K562 (cell line): Measurements from ENCODE around the gene KCNS1. TPM values are rescaled to one million over a fixed set of nuclear protein-coding genes. Genes with fewer than 3 reads are reported as not detected.

Experiments used
- ARID2 ChIP-seq: fragments of 450-650 bp; IDR thresholded peaks from 2 replicates; pipeline ENCODE4 v1.6.1; 2017; ENCODE audit warnings: antibody characterized with exemption, mild to moderate bottlenecking
- CAMTA2 ChIP-seq: fragments of 250-450 bp; sonication (Bioruptor Pico); conservative IDR thresholded peaks from 2 replicates; pipeline ENCODE4 v1.5.1; 2022
- DMBX1 ChIP-seq: fragments of 250-450 bp; sonication (Bioruptor Pico); IDR thresholded peaks from 2 replicates; pipeline ENCODE4 v1.8.0; 2022; ENCODE audit warnings: inconsistent platforms, mild to moderate bottlenecking, moderate library complexity, borderline replicate concordance
- ESRRB ChIP-seq: fragments of 250-450 bp; sonication (Bioruptor Pico); IDR thresholded peaks from 2 replicates; pipeline ENCODE4 v1.5.0; 2020; ENCODE audit warnings: mild to moderate bottlenecking, moderate library complexity, borderline replicate concordance
- FOS ChIP-seq: IDR thresholded peaks from 3 replicates; pipeline ENCODE4 v1.6.1; 2011; ENCODE audit not compliant: insufficient read length; ENCODE audit errors: extremely low read depth
- HMGN3 ChIP-seq: IDR thresholded peaks from 2 replicates; pipeline ENCODE4 v1.6.1; 2011; ENCODE audit warnings: borderline replicate concordance, low read depth, mild to moderate bottlenecking, mixed read lengths, low read length; ENCODE audit not compliant: insufficient read length; ENCODE audit errors: extremely low read depth
- HMGXB4 ChIP-seq: sonication (generic); formaldehyde crosslinking; IDR thresholded peaks from 2 replicates; pipeline ENCODE4 v1.8.1; 2023; ENCODE audit warnings: mild to moderate bottlenecking, missing genetic modification reagents
- HSF4 ChIP-seq: fragments of 250-450 bp; sonication (Bioruptor Pico); IDR thresholded peaks from 2 replicates; pipeline ENCODE4 v2.1.2; 2022; ENCODE audit warnings: mild to moderate bottlenecking, moderate library complexity, borderline replicate concordance
- KLF16 ChIP-seq: IDR thresholded peaks from 2 replicates; pipeline ENCODE4 v1.6.1; 2016; ENCODE audit warnings: antibody characterized with exemption
- LEF1 ChIP-seq: fragments of 450-650 bp; IDR thresholded peaks from 2 replicates; pipeline ENCODE4 v1.6.1; 2016; ENCODE audit warnings: mild to moderate bottlenecking
- MIER1 ChIP-seq: fragments of 450-650 bp; IDR thresholded peaks from 2 replicates; pipeline ENCODE4 v1.6.1; 2016; ENCODE audit warnings: antibody characterized with exemption, mild to moderate bottlenecking, low read depth
- MTA1 ChIP-seq: fragments of 450-650 bp; IDR thresholded peaks from 2 replicates; pipeline ENCODE4 v1.6.1; 2017; ENCODE audit warnings: borderline replicate concordance
- POLR3G ChIP-seq: IDR thresholded peaks from 2 replicates; pipeline ENCODE4 v1.6.1; 2011; ENCODE audit not compliant: insufficient read length, insufficient replicate concordance; ENCODE audit errors: extremely low read depth
- PPARD ChIP-seq: fragments of 250-450 bp; sonication (Bioruptor Pico); IDR thresholded peaks from 2 replicates; pipeline ENCODE4 v1.8.0; 2022; ENCODE audit warnings: inconsistent platforms, mild to moderate bottlenecking, moderate library complexity
- SETDB1 ChIP-seq: IDR thresholded peaks from one replicate; pipeline ENCODE4 v1.6.1; 2012; ENCODE audit warnings: low read length, control low read depth, inconsistent platforms
- SNIP1 ChIP-seq: fragments of 450-650 bp; IDR thresholded peaks from 2 replicates; pipeline ENCODE4 v1.7.1; 2017; ENCODE audit warnings: low read depth, mild to moderate bottlenecking
- STAT5A ChIP-seq: IDR thresholded peaks from 2 replicates; pipeline ENCODE4 v1.6.1; 2012; ENCODE audit warnings: low read length, inconsistent platforms, borderline replicate concordance
- ZNF184 ChIP-seq: sonication (generic); formaldehyde crosslinking; IDR thresholded peaks from 2 replicates; pipeline ENCODE4 v1.5.0; 2020; ENCODE audit warnings: missing genetic modification reagents
- ZNF274 ChIP-seq: IDR thresholded peaks from 2 replicates; pipeline ENCODE4 v1.6.1; 2011; ENCODE audit warnings: low read depth, mild to moderate bottlenecking, low read length, moderate library complexity, borderline replicate concordance
- ZNF445 ChIP-seq: fragments of 250-450 bp; sonication (Bioruptor Pico); IDR thresholded peaks from 2 replicates; pipeline ENCODE4 v1.4.0; 2020; ENCODE audit warnings: low read depth, mild to moderate bottlenecking, moderate library complexity
- ZNF449 ChIP-seq: fragments of 250-450 bp; sonication (Bioruptor Pico); IDR thresholded peaks from 2 replicates; pipeline ENCODE4 v1.8.0; 2022; ENCODE audit warnings: moderate library complexity, mild to moderate bottlenecking, inconsistent platforms
- ZNF668 ChIP-seq: fragments of 250-450 bp; sonication (Bioruptor Pico); IDR thresholded peaks from 2 replicates; pipeline ENCODE4 v1.8.0; 2022; ENCODE audit warnings: mild to moderate bottlenecking, inconsistent platforms
- polyA plus RNA-seq, 8 experiments: library from polyadenylated mRNA; depleted of rRNA in 4 of 8; stranded (reverse) in 5 of 8; unstranded in 3 of 8; fragments of >200 nt; fragmentation: Nextera tagmentation in 2 of 8; fragmentation: Illumina TruSeq in 1 of 8; extraction: Ambion mirVana in 2 of 8; extraction: Trizol in 1 of 8; gene quantifications; 2 replicates each; pipeline versions ENCODE4 v1.2.1 to v1.2.3, GENCODE V29; 2011 to 2014; ENCODE audit warnings: inconsistent platforms in 1 of 8, missing spikeins in 1 of 8
- total RNA-seq, 7 experiments: library from RNA; depleted of rRNA in 6 of 7; stranded (reverse); fragments of >200 nt in 6 of 7; fragmentation: Illumina TruSeq in 2 of 7; extraction: Trizol in 2 of 7; gene quantifications; 2 replicates each; pipeline versions ENCODE4 v1.2.1 to v1.2.3, GENCODE V29; 2011 to 2021; ENCODE audit warnings: low replicate concordance in 1 of 7
- TF ChIP-seq, protein P1 (sequence below): fragments of 250-450 bp; sonication (Bioruptor Pico); IDR thresholded peaks from 2 replicates; pipeline ENCODE4 v1.4.0; 2020
- TF ChIP-seq, protein P2 (sequence below): IDR thresholded peaks from 2 replicates; pipeline ENCODE4 v1.6.1; 2012; ENCODE audit warnings: low read depth, low read length, improper control_type of control experiment, borderline replicate concordance

Gene KCNS1
- total and polyA plus RNA-seq, 9 of the 15 experiments (the other 6 are each of a cell fraction or from before 2014, with no cell fraction given) = not detected

GRCh38 chr20:45070932-45071632 lies 29.8 kb downstream of the KCNS1 start (continued):
- TF ChIP-seq HMGN3 = no peak
- TF ChIP-seq HSF4 (CRISPR knock-in tag) = no peak
- TF ChIP-seq DMBX1 = no peak
- no peak for TF ChIP-seq ZNF184
- no peak for TF ChIP-seq SNIP1
- peak; percentile 49; the same call in 1 of the 2 replicates for TF ChIP-seq STAT5A
- no peak for TF ChIP-seq ZNF668 (CRISPR knock-in tag)
- TF ChIP-seq ZNF445 (CRISPR knock-in tag) = no peak
- TF ChIP-seq HMGXB4 = no peak
- TF ChIP-seq PPARD = no peak
- peak; percentile 68 for TF ChIP-seq FOS
- TF ChIP-seq, protein P1, sequence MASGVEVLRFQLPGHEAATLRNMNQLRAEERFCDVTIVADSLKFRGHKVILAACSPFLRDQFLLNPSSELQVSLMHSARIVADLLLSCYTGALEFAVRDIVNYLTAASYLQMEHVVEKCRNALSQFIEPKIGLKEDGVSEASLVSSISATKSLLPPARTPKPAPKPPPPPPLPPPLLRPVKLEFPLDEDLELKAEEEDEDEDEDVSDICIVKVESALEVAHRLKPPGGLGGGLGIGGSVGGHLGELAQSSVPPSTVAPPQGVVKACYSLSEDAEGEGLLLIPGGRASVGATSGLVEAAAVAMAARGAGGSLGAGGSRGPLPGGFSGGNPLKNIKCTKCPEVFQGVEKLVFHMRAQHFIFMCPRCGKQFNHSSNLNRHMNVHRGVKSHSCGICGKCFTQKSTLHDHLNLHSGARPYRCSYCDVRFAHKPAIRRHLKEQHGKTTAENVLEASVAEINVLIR = no peak
- no peak for TF ChIP-seq ZNF274
- TF ChIP-seq ESRRB (CRISPR knock-in tag) = no peak
- TF ChIP-seq POLR3G = no peak
- peak; percentile 81; the same call in 1 of the 2 replicates for TF ChIP-seq MTA1
- TF ChIP-seq LEF1 = peak; percentile 80; the same call in 1 of the 2 replicates
- TF ChIP-seq, protein P2, sequence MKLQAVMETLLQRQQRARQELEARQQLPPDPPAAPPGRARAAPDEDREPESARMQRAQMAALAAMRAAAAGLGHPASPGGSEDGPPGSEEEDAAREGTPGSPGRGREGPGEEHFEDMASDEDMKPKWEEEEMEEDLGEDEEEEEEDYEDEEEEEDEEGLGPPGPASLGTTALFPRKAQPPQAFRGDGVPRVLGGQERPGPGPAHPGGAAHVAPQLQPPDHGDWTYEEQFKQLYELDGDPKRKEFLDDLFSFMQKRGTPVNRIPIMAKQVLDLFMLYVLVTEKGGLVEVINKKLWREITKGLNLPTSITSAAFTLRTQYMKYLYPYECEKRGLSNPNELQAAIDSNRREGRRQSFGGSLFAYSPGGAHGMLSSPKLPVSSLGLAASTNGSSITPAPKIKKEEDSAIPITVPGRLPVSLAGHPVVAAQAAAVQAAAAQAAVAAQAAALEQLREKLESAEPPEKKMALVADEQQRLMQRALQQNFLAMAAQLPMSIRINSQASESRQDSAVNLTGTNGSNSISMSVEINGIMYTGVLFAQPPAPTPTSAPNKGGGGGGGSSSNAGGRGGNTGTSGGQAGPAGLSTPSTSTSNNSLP = peak; percentile 74; the same call in 1 of the 2 replicates
- peak; percentile 39; the same call in 1 of the 2 replicates for TF ChIP-seq KLF16
- TF ChIP-seq CAMTA2 (CRISPR knock-in tag) = no peak
- no peak for TF ChIP-seq SETDB1
- TF ChIP-seq MIER1 = no peak
- TF ChIP-seq ARID2 = no peak
- TF ChIP-seq ZNF449 (CRISPR knock-in tag) = no peak
